Adrenal gland (tissue), 12 donors: ENCODE data around the gene EXO1. TPM values are rescaled to one million over a fixed set of nuclear protein-coding genes. Genes with fewer than 3 reads are reported as not detected.
A peak's percentile ranks its signal among the peaks of the same experiment; 100 is the strongest.
"Not testable (repeated sequence)": the region's sequence is repeated elsewhere in the genome, so short reads cannot be mapped to it uniquely, and the experiment has no call there.

ENCODE experiments used
- DNase-seq, 7 donors: peaks; one replicate each; pipeline ENCODE4 v3.0.0-alpha.2; 2019 to 2020
- H3K27ac ChIP-seq, 5 donors: fragments of 200-600 bp; sonication (generic) in 4 of 5; 1 replicate in 3 of 5; 2 replicates in 2 of 5; pipeline versions ENCODE4 v1.5.1 to v1.8.0; 2016 to 2020; ENCODE audit warnings: mild to moderate bottlenecking in 1 of 5
- H3K27me3 ChIP-seq: fragments of 200-600 bp; 2 replicates; pipeline ENCODE4 v1.8.0; 2021
- H3K36me3 ChIP-seq, 2 donors: fragments of 200-600 bp; replicated peaks in 1 of 2; 1 replicate in 1 of 2; 2 replicates in 1 of 2; pipeline versions ENCODE4 v1.5.1 to v1.8.0; 2018 to 2022
- H3K4me1 ChIP-seq, 2 donors: fragments of 200-600 bp; replicated peaks in 1 of 2; 1 replicate in 1 of 2; 2 replicates in 1 of 2; pipeline versions ENCODE4 v1.5.1 to v1.8.0; 2018 to 2021
- H3K4me3 ChIP-seq, 4 donors: fragments of 200-600 bp; sonication (generic) in 3 of 4; one replicate each; pipeline ENCODE4 v1.5.1; 2016 to 2018
- H3K9me3 ChIP-seq, 3 donors: fragments of 200-600 bp; sonication (generic) in 1 of 3; replicated peaks in 1 of 3; 1 replicate in 2 of 3; 2 replicates in 1 of 3; pipeline versions ENCODE4 v1.5.1 to v1.8.0; 2016 to 2021
- CTCF ChIP-seq, 6 experiments: fragments of 450-650 bp in 4 of 6; fragments of 200-600 bp in 2 of 6; sonication (generic) in 1 of 6; IDR thresholded peaks; 1 replicate in 5 of 6; 2 replicates in 1 of 6; pipeline versions ENCODE4 v1.5.1 to v1.8.0; 2016 to 2021; ENCODE audit warnings: antibody characterized with exemption in 6 of 6, mild to moderate bottlenecking in 2 of 6, moderate library complexity in 1 of 6
- POLR2A ChIP-seq, 2 donors: fragments of 450-650 bp; IDR thresholded peaks; one replicate each; pipeline ENCODE4 v1.6.1; 2017; ENCODE audit warnings: antibody characterized with exemption in 2 of 2, mild to moderate bottlenecking in 2 of 2, moderate library complexity in 1 of 2
- WGBS, 4 donors: extraction: QIAGEN DNeasy Blood & Tissue Kit in 2 of 4; methylation state at CpG; one replicate each; pipeline versions ENCODE4 v1.1.5 to v1.1.7; 2013 to 2017; 5-methylcytosine and 5-hydroxymethylcytosine counted together
- intact Hi-C, 2 donors: fragments of 100-400 bp; cut with DNase I; formaldehyde crosslinking; loops; one replicate each; pipeline versions ENCODE4 v1.14.1 to v1.15.0; 2022 to 2023
- polyA plus RNA-seq, 3 donors: library from polyadenylated mRNA; stranded (reverse); fragments of 200-250 nt in 2 of 3; fragments of 350-450 nt in 1 of 3; fragmentation: Illumina TruSeq in 1 of 3; extraction: RNeasy Lipid Tissue Mini Kit (QIAGEN cat#74804) in 1 of 3; gene quantifications; one replicate each; pipeline ENCODE4 v1.2.3, GENCODE V29; 2013 to 2014
- total RNA-seq, 9 donors: library from RNA; depleted of rRNA in 4 of 9; stranded (reverse); fragments of >200 nt in 4 of 9; fragments of 120-200 nt in 1 of 9; fragmentation: NEBNext Ultra II Directional in 1 of 9; extraction: Animal tissue kit (Norgen Biotek cat#: 25700) in 1 of 9; gene quantifications; one replicate each; pipeline versions ENCODE4 v1.1.0 to v1.2.4, GENCODE V29; 2013 to 2023
- donor health status: healthy with polysubstance abuse.
- donor health status: Bipolar disorder and iron deficiency.
- donor health status: DM: yes; HTN: yes; CAD: no.
- donor health status: DM: no; HTN: no; CAD: no.
- donor health status: DM: no; HTN: no; CAD: no.
- donor health status: DM: yes; HTN: yes; CAD: no.

Gene EXO1
- total and polyA plus RNA-seq, 12 donors = 0.13 to 9.0 (median 0.88) TPM; not detected in 2

- TF ChIP-seq POLR2A (IDR thresholded peaks at IDR 0.05) = no peak
- no peak for TF ChIP-seq CTCF (IDR thresholded peaks at IDR 0.05)
- DNase-seq = no peak
- Histone ChIP-seq H3K27ac (peak overlapping the region in 3 of 5 donors; percentile 91 to 98 (median 94)), H3K27me3 (no peaks in the 10 kb centered on the region), H3K4me3 (peak overlapping the region in 2 of 4 donors; percentile 65 to 87), H3K9me3 (no peaks in the 10 kb centered on the region), H3K36me3 (no peaks in the 10 kb centered on the region), H3K4me1 (peaks cover 5 to 11% of the 10 kb centered on the region in 2 donors)
- intact Hi-C loops = no loop called here
- WGBS, 4 donors = 81 to 89% (median 84%) methylated on average over 4 of the region's 4 CpGs
Observed at GRCh38 chr1:241846862-241847539, 1.0 kb upstream of the EXO1 start.

- Histone ChIP-seq H3K4me3 (peak overlapping the region in 3 of 4 donors; percentile 65 to 99 (median 87)), H3K9me3 (no peaks in the 10 kb centered on the region), H3K27ac (peak overlapping the region in 4 of 5 donors; percentile 91 to 99 (median 96)), H3K36me3 (no peaks in the 10 kb centered on the region), H3K27me3 (no peaks in the 10 kb centered on the region), H3K4me1 (peaks cover 5 to 11% of the 10 kb centered on the region in 2 donors)
- intact Hi-C loops = no loop called here
- no peak for TF ChIP-seq POLR2A (IDR thresholded peaks at IDR 0.05)
- no peak for TF ChIP-seq CTCF (IDR thresholded peaks at IDR 0.05)
- 4 to 8% (median 6%) methylated on average over 6 of the region's 6 CpGs for WGBS, 4 donors
- no peak for DNase-seq
Observed at GRCh38 chr1:241847540-241847795, 536 bp upstream of the EXO1 start.

GRCh38 chr1:241848686-241849344 lies 811 bp downstream of the EXO1 start:
- H3K9me3 ChIP-seq = no peaks in the 10 kb centered on the region
- H3K36me3 ChIP-seq = no peaks in the 10 kb centered on the region
- peaks cover 5 to 11% of the 10 kb centered on the region in 2 donors for H3K4me1 ChIP-seq
- no peak for TF ChIP-seq POLR2A (IDR thresholded peaks at IDR 0.05)
- no peak for TF ChIP-seq CTCF (IDR thresholded peaks at IDR 0.05)
- no peak overlapping the region for H3K27ac ChIP-seq
- DNase-seq = no peak
- 6 to 10% (median 8%) methylated on average over 13 of the region's 13 CpGs for WGBS, 4 donors
- intact Hi-C loops = no loop called here
- no peaks in the 10 kb centered on the region for H3K27me3 ChIP-seq
- peak overlapping the region in 1 of 4 donors; percentile 65 for H3K4me3 ChIP-seq

GRCh38 chr1:241849345-241849695 lies 1.3 kb downstream of the EXO1 start:
- no peak for DNase-seq
- TF ChIP-seq POLR2A (IDR thresholded peaks at IDR 0.05) (no peak), CTCF (IDR thresholded peaks at IDR 0.05) (no peak)
- H3K27ac ChIP-seq = no peak overlapping the region
- H3K36me3 ChIP-seq = no peaks in the 10 kb centered on the region
- H3K4me3 ChIP-seq = no peak overlapping the region
- H3K27me3 ChIP-seq = no peaks in the 10 kb centered on the region
- H3K4me1 ChIP-seq = peaks cover 5 to 11% of the 10 kb centered on the region in 2 donors
- intact Hi-C loops = no loop called here
- no peaks in the 10 kb centered on the region for H3K9me3 ChIP-seq
- 57 to 65% (median 61%) methylated on average over 6 of the region's 6 CpGs for WGBS, 4 donors

GRCh38 chr1:241855545-241856140 lies 7.6 kb downstream of the EXO1 start:
- WGBS, 4 donors = 96 to 98% (median 97%) methylated on average over 23 to 35 of the region's 41 CpGs
- H3K4me3 ChIP-seq, intact Hi-C loops, H3K9me3 ChIP-seq, H3K36me3 ChIP-seq, H3K27me3 ChIP-seq, H3K27ac ChIP-seq, DNase-seq, H3K4me1 ChIP-seq: not testable (repeated sequence)
